IPS DF 6.9 (cell line): Measurements from ENCODE around the gene SGK2.
"Not testable (repeated sequence)": the region's sequence is repeated elsewhere in the genome, so short reads cannot be mapped to it uniquely, and the experiment has no call there.

Experiments
- DNase-seq: peaks from one replicate; pipeline ENCODE4 v3.0.0-alpha.2; 2013; ENCODE audit warnings: low read depth, low spot score
- H3K27ac ChIP-seq: one replicate; pipeline ENCODE4 v1.5.1; 2013; ENCODE audit warnings: low read length, control low read depth
- H3K27me3 ChIP-seq: 2 replicates; pipeline ENCODE4 v1.6.1; 2013; ENCODE audit warnings: mild to moderate bottlenecking, low read length; ENCODE audit not compliant: control insufficient read depth, insufficient read depth
- H3K36me3 ChIP-seq: 2 replicates; pipeline ENCODE4 v1.6.1; 2013; ENCODE audit warnings: low read length; ENCODE audit not compliant: control insufficient read depth, insufficient read depth
- H3K4me1 ChIP-seq: 2 replicates; pipeline ENCODE4 v1.6.1; 2013; ENCODE audit warnings: low read length; ENCODE audit not compliant: control insufficient read depth, insufficient read depth
- H3K4me3 ChIP-seq: 2 replicates; pipeline ENCODE4 v1.5.1; 2013; ENCODE audit warnings: mild to moderate bottlenecking, low read length
- H3K9me3 ChIP-seq: 2 replicates; pipeline ENCODE4 v1.6.1; 2013; ENCODE audit warnings: low read length, inconsistent platforms; ENCODE audit not compliant: control insufficient read depth, insufficient read depth
- WGBS: extraction: QIAGEN DNeasy Blood & Tissue Kit; methylation state at CpG from one replicate; pipeline ENCODE4 v1.1.7; 2013; ENCODE audit warnings: mixed read lengths, missing lambda C conversion rate; ENCODE audit not compliant: insufficient read length, insufficient coverage; 5-methylcytosine and 5-hydroxymethylcytosine counted together

Gene SGK2

DNA sequence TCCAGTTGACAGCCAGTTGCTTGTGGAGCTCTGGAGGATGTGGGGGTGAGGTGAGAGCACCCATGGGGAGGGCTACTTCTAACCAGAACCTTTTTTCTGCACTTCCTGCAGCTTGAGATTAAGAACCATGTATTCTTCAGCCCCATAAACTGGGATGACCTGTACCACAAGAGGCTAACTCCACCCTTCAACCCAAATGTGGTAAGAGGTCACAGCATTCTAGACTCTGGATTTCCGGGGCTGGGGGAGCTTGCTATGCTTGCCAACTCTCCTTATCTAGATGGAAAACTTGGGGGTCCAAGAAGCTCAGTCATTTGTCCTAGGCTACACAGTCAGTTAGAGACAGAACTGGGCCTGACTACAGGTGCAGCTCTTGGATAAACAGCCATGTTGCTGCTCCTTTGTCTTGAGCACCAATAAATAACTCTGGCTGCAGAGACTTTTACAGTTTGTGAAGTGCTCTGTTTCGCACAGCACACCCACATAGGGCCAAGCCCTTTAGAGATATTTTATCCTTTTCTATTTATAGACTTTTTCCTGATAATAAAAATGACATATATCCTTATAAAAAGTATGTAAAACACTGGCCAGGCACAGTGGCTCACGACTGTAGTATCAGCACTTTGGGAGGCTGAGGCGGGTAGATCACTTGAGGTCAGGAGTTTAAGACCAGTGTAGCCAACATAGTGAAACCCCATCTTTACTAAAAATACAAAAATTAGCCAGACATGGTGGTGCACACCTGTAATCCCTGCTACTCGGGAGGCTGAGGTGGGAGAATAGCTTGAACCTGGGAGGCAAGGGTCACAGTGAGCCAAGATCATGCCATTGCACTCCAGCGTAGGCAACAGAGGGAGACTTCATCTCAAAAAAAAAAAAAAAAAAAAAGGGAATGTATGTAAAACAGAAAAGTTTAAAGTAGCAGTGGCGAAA, 21.3 kb downstream of the SGK2 start:
- Histone ChIP-seq H3K9me3 (no peaks in the 10 kb centered on the region), H3K27ac (no peak overlapping the region), H3K4me1 (no peaks in the 10 kb centered on the region), H3K4me3 (no peak overlapping the region), H3K27me3 (no peaks in the 10 kb centered on the region), H3K36me3 (no peaks in the 10 kb centered on the region)
- DNase-seq = no peak
- no CpG with 5 or more reads among the region's 7 CpGs for WGBS

DNA sequence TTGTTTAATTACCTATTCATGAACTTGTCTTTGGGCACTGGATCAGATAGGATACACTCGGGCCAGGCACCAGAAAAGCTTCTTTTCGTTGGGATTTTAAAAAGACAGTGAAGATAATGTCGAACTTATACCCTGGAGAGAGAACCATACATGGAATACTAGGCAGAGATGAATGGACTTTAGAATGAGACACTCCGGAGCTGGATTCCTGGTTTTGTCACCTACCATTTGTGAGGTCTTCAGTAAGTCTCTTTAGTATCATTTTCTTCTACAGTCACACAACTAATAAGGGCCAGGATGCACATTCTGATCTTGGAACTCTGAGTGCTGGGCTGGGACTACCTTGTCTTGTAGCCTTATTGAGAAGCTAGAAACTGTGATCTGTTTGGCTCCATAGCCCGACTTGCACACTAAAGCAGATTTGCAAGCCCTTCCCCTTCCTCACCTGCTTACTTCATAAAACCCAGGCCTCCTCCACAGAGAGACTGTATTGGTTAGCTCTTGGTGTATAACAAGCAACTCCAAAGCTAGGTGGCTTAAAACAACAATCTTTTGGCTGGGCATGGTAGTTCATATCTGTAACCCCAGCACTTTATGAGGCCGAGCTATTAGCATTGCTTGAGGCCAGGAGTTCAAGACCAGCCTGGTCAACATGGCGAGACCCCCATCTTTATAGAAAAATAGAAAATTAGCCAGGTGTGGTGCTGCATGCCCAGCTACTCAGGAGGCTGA, 24.5 kb downstream of the SGK2 start:
- DNase-seq = no peak
- Histone ChIP-seq H3K27me3 (no peaks in the 10 kb centered on the region), H3K27ac (no peak overlapping the region), H3K4me3 (no peak overlapping the region), H3K9me3 (no peaks in the 10 kb centered on the region), H3K4me1 (no peaks in the 10 kb centered on the region), H3K36me3 (no peaks in the 10 kb centered on the region)
- no CpG with 5 or more reads among the region's 7 CpGs for WGBS

DNA sequence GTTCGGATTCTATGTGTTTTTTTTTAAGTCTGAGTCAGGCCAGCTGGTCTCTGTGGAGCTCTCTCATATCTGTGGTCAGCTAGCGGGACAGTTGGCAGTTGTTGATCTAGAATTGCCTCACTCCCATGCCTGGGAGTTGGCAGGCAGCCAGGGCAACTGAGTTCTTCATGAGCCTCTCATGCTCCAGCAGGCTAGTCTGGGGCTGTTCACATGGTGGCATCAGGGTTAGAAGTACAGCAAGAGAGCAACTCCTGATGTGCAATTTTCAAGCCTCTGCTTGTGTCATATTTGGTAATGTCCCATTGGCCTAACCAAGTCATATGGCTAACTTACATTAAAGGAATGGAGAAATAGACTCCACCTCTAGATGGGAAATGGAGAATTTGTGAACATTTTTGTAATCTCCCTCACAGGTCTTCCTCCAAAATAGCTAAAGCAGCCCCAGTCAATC, 25.2 kb downstream of the SGK2 start:
- Histone ChIP-seq H3K4me1 (no peaks in the 10 kb centered on the region), H3K4me3 (no peak overlapping the region), H3K9me3 (no peaks in the 10 kb centered on the region), H3K27ac (no peak overlapping the region), H3K36me3 (no peaks in the 10 kb centered on the region), H3K27me3 (no peaks in the 10 kb centered on the region)
- WGBS = no CpG with 5 or more reads among the region's 2 CpGs
- DNase-seq = no peak

DNA sequence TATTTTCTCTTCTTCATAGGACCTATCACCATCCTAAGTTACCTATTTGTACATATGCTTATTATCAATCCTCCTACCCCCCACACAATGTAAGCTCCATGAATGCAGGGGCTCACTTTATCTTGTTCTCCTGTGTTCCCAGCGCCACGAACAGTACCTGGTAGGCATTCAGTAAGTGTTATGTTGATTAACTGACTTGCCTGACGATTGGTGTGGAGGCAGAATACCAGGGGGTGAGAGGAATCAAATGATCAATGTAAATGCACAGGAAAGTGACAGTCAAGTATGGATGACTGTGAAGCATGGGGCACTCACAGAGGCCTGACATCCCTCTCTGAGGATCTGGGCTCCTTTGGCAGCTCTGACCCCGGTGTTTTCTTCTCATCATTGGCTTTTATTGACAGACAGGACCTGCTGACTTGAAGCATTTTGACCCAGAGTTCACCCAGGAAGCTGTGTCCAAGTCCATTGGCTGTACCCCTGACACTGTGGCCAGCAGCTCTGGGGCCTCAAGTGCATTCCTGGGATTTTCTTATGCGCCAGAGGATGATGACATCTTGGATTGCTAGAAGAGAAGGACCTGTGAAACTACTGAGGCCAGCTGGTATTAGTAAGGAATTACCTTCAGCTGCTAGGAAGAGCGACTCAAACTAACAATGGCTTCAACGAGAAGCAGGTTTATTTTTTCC, 25.8 kb downstream of the SGK2 start:
- Histone ChIP-seq H3K36me3 (no peaks in the 10 kb centered on the region), H3K4me1 (no peaks in the 10 kb centered on the region), H3K27ac (no peak overlapping the region), H3K27me3 (no peaks in the 10 kb centered on the region), H3K9me3 (no peaks in the 10 kb centered on the region), H3K4me3 (no peak overlapping the region)
- no CpG with 5 or more reads among the region's 7 CpGs for WGBS
- no peak for DNase-seq

DNA sequence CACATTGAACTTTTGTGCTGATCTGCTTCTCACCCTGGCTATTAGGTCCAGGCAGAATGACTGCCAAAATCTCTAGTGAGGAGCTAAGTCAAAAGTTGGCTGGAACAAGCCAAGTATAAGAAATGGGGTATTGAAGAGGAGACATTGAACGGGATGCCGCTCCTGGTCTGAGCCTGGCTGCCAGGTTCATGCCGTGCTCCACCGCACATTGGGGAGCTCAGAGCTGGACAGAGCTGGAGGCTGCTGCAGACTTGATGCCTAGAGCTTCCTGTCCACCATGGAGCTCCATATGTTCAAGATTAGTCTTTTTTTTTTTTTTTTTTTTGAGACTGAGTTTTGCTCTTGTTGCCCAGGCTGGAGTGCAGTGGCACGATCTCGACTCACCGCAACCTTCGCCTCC, 27.8 kb downstream of the SGK2 start:
- no peaks in the 10 kb centered on the region for H3K36me3 ChIP-seq
- no CpG with 5 or more reads among the region's 8 CpGs for WGBS
- H3K27me3 ChIP-seq = no peaks in the 10 kb centered on the region
- H3K4me1 ChIP-seq = no peaks in the 10 kb centered on the region; the same call in 1 of the 2 replicates
- no peak overlapping the region for H3K4me3 ChIP-seq
- H3K9me3 ChIP-seq = no peaks in the 10 kb centered on the region
- H3K27ac ChIP-seq = no peak overlapping the region
- DNase-seq = no peak

DNA sequence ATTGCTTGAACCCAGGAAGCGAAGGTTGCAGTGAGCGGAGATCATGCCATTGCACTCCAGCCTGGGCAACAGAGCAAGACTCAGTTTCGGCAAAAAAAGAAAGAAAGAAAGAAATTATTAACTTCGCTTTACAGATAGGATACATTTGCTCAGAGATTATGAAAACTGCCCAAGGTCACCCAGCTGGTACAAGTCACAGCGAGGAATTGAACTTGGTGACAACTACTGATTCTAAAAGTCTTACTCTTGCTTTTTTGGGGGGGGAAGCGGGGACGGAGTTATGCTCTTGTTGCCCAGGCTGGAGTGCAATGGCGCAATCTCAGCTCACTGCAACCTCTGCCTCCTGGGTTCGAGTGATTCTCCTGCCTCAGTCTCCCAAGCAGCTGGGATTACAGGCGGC, 29.7 kb downstream of the SGK2 start:
- not testable (repeated sequence) for H3K4me1 ChIP-seq, H3K27ac ChIP-seq, DNase-seq, H3K4me3 ChIP-seq, H3K27me3 ChIP-seq, H3K9me3 ChIP-seq, H3K36me3 ChIP-seq
- no CpG with 5 or more reads among the region's 10 CpGs for WGBS

DNA sequence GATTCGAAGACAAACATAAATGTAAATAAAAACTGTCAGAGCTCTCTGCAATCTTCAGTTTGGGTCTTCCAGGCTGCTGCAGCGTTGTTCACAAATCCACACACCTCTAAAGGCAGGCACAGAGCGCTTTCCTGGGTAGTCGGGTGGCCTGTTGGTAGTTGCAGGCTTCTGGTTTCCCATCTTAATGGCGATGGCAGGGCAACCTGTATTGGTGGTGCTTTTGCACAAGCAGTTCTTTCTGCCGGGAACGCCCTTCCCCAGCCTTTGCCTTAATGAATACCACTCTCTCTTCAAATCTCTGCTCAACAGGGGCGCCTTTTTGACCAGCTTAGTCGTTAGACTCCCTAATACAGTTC, 31.2 kb downstream of the SGK2 start:
- Histone ChIP-seq H3K36me3 (no peaks in the 10 kb centered on the region), H3K27me3 (no peaks in the 10 kb centered on the region), H3K4me1 (no peaks in the 10 kb centered on the region; the same call in 1 of the 2 replicates), H3K9me3 (no peaks in the 10 kb centered on the region), H3K4me3 (peak overlapping the region; percentile 61; the same call in 1 of the 2 replicates), H3K27ac (no peak overlapping the region)
- no CpG with 5 or more reads among the region's 9 CpGs for WGBS
- DNase-seq = no peak

GRCh38 chr20:43590392-43591303, 31.8 kb downstream of the SGK2 start, which contains the start of gene IFT52:
TSS of gene IFT52 (plus strand) at chr20:43590937. CDS start at chr20:43594699, 3,762 bp downstream.
- DNase-seq = peak; percentile 89
- no CpG with 5 or more reads among the region's 68 CpGs for WGBS

GRCh38 chr20:43601960-43602359, 43.1 kb downstream of the SGK2 start:
- not testable (repeated sequence) for H3K27ac ChIP-seq, H3K27me3 ChIP-seq, H3K36me3 ChIP-seq, DNase-seq, H3K4me1 ChIP-seq, H3K9me3 ChIP-seq, H3K4me3 ChIP-seq
- WGBS = no CpG with 5 or more reads among the region's 8 CpGs

More at GRCh38 chr20:43590392-43591303, 31.8 kb downstream of the SGK2 start, which contains the start of gene IFT52:
- Histone ChIP-seq H3K27me3 (no peaks in the 10 kb centered on the region), H3K4me3 (peak within 1 kb of the TSS; percentile 61), H3K36me3 (no peaks in the 10 kb centered on the region), H3K4me1 (no peaks in the 10 kb centered on the region; the same call in 1 of the 2 replicates), H3K27ac (no peak within 1 kb of the TSS), H3K9me3 (no peaks in the 10 kb centered on the region)
